A673 (cell line): ENCODE measurements around the gene GALNT14. TPM values are rescaled to one million over a fixed set of nuclear protein-coding genes. Genes with fewer than 3 reads are reported as not detected.

Experiments used
- BruUV-seq: library from RNA; stranded (reverse); fragments of 400-500 nt; replicated peaks from 2 replicates; lab custom pipeline; 2021; lab: Mats Ljungman, UMichigan
- CTCF ChIA-PET: fragments of 300-600 bp; sonication (Branson Sonifier 250); formaldehyde crosslinking; loops from one replicate; lab custom pipeline; 2022; ENCODE audit warnings: antibody characterized with exemption; lab: Charles Lee
- POLR2A ChIA-PET: fragments of 300-600 bp; sonication (Branson Sonifier 250); formaldehyde crosslinking; loops from one replicate; lab custom pipeline; 2022; ENCODE audit warnings: antibody characterized with exemption; ENCODE audit not compliant: low non-redundant PET; lab: Charles Lee
- DNase-seq: peaks from one replicate; pipeline ENCODE4 v3.0.0-alpha.2; 2015; ENCODE audit warnings: low spot score
- H3K27ac ChIP-seq: fragments of 200-600 bp; sonication (generic); 2 replicates; pipeline ENCODE4 v1.5.1; 2016; ENCODE audit warnings: mixed run types, low read depth, mild to moderate bottlenecking, mixed read lengths, antibody characterized with exemption, low read length; ENCODE audit not compliant: poor library complexity, severe bottlenecking
- H3K27me3 ChIP-seq: fragments of 200-600 bp; sonication (generic); replicated peaks from 2 replicates; pipeline ENCODE4 v1.6.1; 2017; ENCODE audit warnings: mixed run types, low read depth, mild to moderate bottlenecking, mixed read lengths, antibody characterized with exemption, low read length; ENCODE audit not compliant: insufficient read depth, poor library complexity
- H3K36me3 ChIP-seq: fragments of 200-600 bp; sonication (generic); 2 replicates; pipeline ENCODE4 v1.6.1; 2016; ENCODE audit warnings: mixed run types, mild to moderate bottlenecking, mixed read lengths, antibody characterized with exemption, low read length; ENCODE audit not compliant: insufficient read depth, poor library complexity, severe bottlenecking
- H3K4me1 ChIP-seq: fragments of 200-600 bp; sonication (generic); 2 replicates; pipeline ENCODE4 v1.6.1; 2017; ENCODE audit warnings: mixed run types, mild to moderate bottlenecking, mixed read lengths, antibody characterized with exemption, low read length; ENCODE audit not compliant: insufficient read depth, poor library complexity, severe bottlenecking
- H3K4me3 ChIP-seq: fragments of 200-600 bp; sonication (generic); 2 replicates; pipeline ENCODE4 v1.5.1; 2016; ENCODE audit warnings: low read depth, mixed run types, mild to moderate bottlenecking, mixed read lengths, low read length; ENCODE audit not compliant: poor library complexity, severe bottlenecking
- H3K9me3 ChIP-seq: fragments of 200-600 bp; sonication (generic); 2 replicates; pipeline ENCODE4 v1.6.1; 2016; ENCODE audit warnings: mixed run types, low read depth, mild to moderate bottlenecking, mixed read lengths, antibody characterized with exemption, low read length; ENCODE audit not compliant: poor library complexity, severe bottlenecking
- EZH2 ChIP-seq: fragments of 200-600 bp; sonication (generic); IDR thresholded peaks from 2 replicates; pipeline ENCODE4 v1.6.1; 2017; ENCODE audit warnings: borderline replicate concordance, low read depth, mild to moderate bottlenecking, mixed read lengths, antibody characterized with exemption, low read length; ENCODE audit not compliant: poor library complexity, severe bottlenecking
- intact Hi-C: fragments of 100-400 bp; cut with micrococcal nuclease; formaldehyde crosslinking; loops from one replicate; pipeline ENCODE4 v1.10.0; 2022; ENCODE audit not compliant: unreplicated experiment
- total RNA-seq: library from RNA; stranded (reverse); gene quantifications from 2 replicates; pipeline ENCODE4 v1.2.3, GENCODE V29; 2021
- TF ChIP-seq, protein P1 (sequence below): fragments of 300-800, 200-600 bp; sonication (generic); conservative IDR thresholded peaks from 2 replicates; pipeline ENCODE4 v1.5.1; 2017; ENCODE audit warnings: low read depth, mild to moderate bottlenecking, antibody characterized with exemption, low read length, moderate library complexity, mixed read lengths

Gene GALNT14
- total RNA-seq, 1 experiment from 2014 or later: 9.7 TPM

GRCh38 chr2:31012406-31012805 lies 125.8 kb downstream of the GALNT14 start:
- ChIA-PET POLR2A (no interaction called here), CTCF (no interaction called here)
- intact Hi-C loops: no loop called here
- no peaks in the 10 kb centered on the region for H3K27me3 ChIP-seq
- no TSS peak for BruUV-seq
- H3K4me1 ChIP-seq: peaks cover 32% of the 10 kb centered on the region
- no peak for TF ChIP-seq EZH2
- TF ChIP-seq, protein P1, sequence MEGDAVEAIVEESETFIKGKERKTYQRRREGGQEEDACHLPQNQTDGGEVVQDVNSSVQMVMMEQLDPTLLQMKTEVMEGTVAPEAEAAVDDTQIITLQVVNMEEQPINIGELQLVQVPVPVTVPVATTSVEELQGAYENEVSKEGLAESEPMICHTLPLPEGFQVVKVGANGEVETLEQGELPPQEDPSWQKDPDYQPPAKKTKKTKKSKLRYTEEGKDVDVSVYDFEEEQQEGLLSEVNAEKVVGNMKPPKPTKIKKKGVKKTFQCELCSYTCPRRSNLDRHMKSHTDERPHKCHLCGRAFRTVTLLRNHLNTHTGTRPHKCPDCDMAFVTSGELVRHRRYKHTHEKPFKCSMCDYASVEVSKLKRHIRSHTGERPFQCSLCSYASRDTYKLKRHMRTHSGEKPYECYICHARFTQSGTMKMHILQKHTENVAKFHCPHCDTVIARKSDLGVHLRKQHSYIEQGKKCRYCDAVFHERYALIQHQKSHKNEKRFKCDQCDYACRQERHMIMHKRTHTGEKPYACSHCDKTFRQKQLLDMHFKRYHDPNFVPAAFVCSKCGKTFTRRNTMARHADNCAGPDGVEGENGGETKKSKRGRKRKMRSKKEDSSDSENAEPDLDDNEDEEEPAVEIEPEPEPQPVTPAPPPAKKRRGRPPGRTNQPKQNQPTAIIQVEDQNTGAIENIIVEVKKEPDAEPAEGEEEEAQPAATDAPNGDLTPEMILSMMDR: no peak
- no peak for DNase-seq
- H3K36me3 ChIP-seq: no peaks in the 10 kb centered on the region
- H3K4me3 ChIP-seq: no peak overlapping the region
- H3K9me3 ChIP-seq: no peaks in the 10 kb centered on the region
- H3K27ac ChIP-seq: no peak overlapping the region

- Histone ChIP-seq H3K27ac (no peak overlapping the region), H3K9me3 (no peaks in the 10 kb centered on the region), H3K4me3 (no peak overlapping the region), H3K4me1 (peaks cover 32% of the 10 kb centered on the region), H3K27me3 (no peaks in the 10 kb centered on the region), H3K36me3 (no peaks in the 10 kb centered on the region)
- POLR2A ChIA-PET: no interaction called here
- peak; percentile 64 for DNase-seq
- intact Hi-C loops: no loop called here
- TF ChIP-seq, protein P1: no peak
- no peak for TF ChIP-seq EZH2
- CTCF ChIA-PET: no interaction called here
- BruUV-seq: no TSS peak
Observed at GRCh38 chr2:31011587-31011986, 126.7 kb downstream of the GALNT14 start.

DNA sequence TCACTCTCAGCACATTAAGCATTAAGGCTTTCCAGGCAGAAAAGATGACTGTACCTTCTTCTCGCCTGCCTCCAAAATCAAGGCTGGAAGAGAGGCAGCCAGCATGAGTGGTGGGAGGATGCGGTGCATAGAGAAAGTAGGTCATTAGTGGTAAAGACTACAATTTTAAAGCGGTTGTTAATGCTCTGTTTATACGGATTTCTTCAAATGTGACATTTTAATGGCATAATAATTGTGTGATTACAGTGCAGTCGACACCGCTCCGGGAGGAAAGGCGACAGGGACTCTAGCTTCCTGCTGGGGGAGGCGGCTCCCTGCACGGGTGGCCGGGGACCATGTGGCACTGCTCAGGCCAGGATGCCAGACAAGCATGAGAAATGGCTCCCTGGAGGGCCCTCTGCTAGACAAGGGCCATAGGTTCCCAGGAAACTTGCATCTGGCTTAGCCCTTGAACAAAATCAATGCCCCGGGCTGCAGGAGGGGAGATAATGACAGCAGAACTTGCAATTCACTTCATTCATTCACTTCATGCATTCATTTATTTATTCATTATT lies 129.6 kb downstream of the GALNT14 start:
- BruUV-seq: no TSS peak
- intact Hi-C loops: no loop called here
- Histone ChIP-seq H3K27ac (no peak overlapping the region), H3K27me3 (no peaks in the 10 kb centered on the region), H3K4me1 (peaks cover 37% of the 10 kb centered on the region), H3K9me3 (no peaks in the 10 kb centered on the region), H3K4me3 (no peak overlapping the region), H3K36me3 (no peaks in the 10 kb centered on the region)
- ChIA-PET POLR2A (no interaction called here), CTCF (no interaction called here)
- DNase-seq: peak; percentile 92
- TF ChIP-seq EZH2: no peak
- TF ChIP-seq, protein P1: no peak
